ENCODE results near the gene IFITM2. TPM values are rescaled to one million over a fixed set of nuclear protein-coding genes. Genes with fewer than 3 reads are reported as not detected.
"Not testable (repeated sequence)": the region's sequence is repeated elsewhere in the genome, so short reads cannot be mapped to it uniquely, and the experiment has no call there.

IFITM2 gene
- polyA plus RNA-seq, 1 donor from 2014 or later: 1,305 TPM

- H3K36me3 Mint-ChIP-seq: no peaks in the 10 kb centered on the region
- no peaks in the 10 kb centered on the region for H3K9me3 Mint-ChIP-seq
- H3K4me3 Mint-ChIP-seq: peak overlapping the region in 3 of 4 donors; percentile 7 to 86 (median 11)
- H3K27ac Mint-ChIP-seq: peak overlapping the region in 1 of 3 donors; percentile 68
- no peaks in the 10 kb centered on the region for H3K27me3 Mint-ChIP-seq
- H3K4me1 Mint-ChIP-seq: peaks cover 25 to 38% (median 28%) of the 10 kb centered on the region in 3 donors
Observed at GRCh38 chr11:329886-330253, 22.3 kb downstream of the IFITM2 start.

GRCh38 chr11:330307-330693 lies 22.7 kb downstream of the IFITM2 start:
- Mint-ChIP-seq H3K9me3 (no peaks in the 10 kb centered on the region), H3K27ac (peak overlapping the region in 1 of 3 donors; percentile 68), H3K27me3 (no peaks in the 10 kb centered on the region), H3K4me3 (peak overlapping the region in 1 of 4 donors; percentile 86), H3K36me3 (no peaks in the 10 kb centered on the region), H3K4me1 (peaks cover 24 to 38% (median 27%) of the 10 kb centered on the region in 3 donors)

- peak overlapping the region; percentile 21 to 98 (median 93) for H3K27ac Mint-ChIP-seq
- no peaks in the 10 kb centered on the region for H3K36me3 Mint-ChIP-seq
- H3K27me3 Mint-ChIP-seq: no peaks in the 10 kb centered on the region
- H3K9me3 Mint-ChIP-seq: no peaks in the 10 kb centered on the region
- H3K4me1 Mint-ChIP-seq: peaks cover 24 to 38% (median 25%) of the 10 kb centered on the region in 3 donors
- H3K4me3 Mint-ChIP-seq: peak overlapping the region in 3 of 4 donors; percentile 48 to 92 (median 87)
Observed at GRCh38 chr11:330694-331357, 23.2 kb downstream of the IFITM2 start.

- H3K9me3 Mint-ChIP-seq: no peaks in the 10 kb centered on the region
- peak overlapping the region in 2 of 3 donors; percentile 21 to 98 for H3K27ac Mint-ChIP-seq
- H3K4me3 Mint-ChIP-seq: peak overlapping the region in 3 of 4 donors; percentile 48 to 92 (median 87)
- H3K27me3 Mint-ChIP-seq: no peaks in the 10 kb centered on the region
- H3K4me1 Mint-ChIP-seq: peaks cover 18 to 34% (median 24%) of the 10 kb centered on the region in 3 donors
- H3K36me3 Mint-ChIP-seq: no peaks in the 10 kb centered on the region
Observed at GRCh38 chr11:331358-332060, 23.9 kb downstream of the IFITM2 start.

GRCh38 chr11:332651-333480 lies 25.2 kb downstream of the IFITM2 start:
- H3K27ac Mint-ChIP-seq: no peak overlapping the region
- no peak overlapping the region for H3K4me3 Mint-ChIP-seq
- H3K27me3 Mint-ChIP-seq: no peaks in the 10 kb centered on the region
- no peaks in the 10 kb centered on the region for H3K36me3 Mint-ChIP-seq
- H3K9me3 Mint-ChIP-seq: no peaks in the 10 kb centered on the region
- peaks cover 11 to 31% (median 20%) of the 10 kb centered on the region in 3 donors for H3K4me1 Mint-ChIP-seq

- not testable (repeated sequence) for H3K4me3 Mint-ChIP-seq, H3K27me3 Mint-ChIP-seq, H3K36me3 Mint-ChIP-seq, H3K9me3 Mint-ChIP-seq
- H3K27ac Mint-ChIP-seq: peak overlapping the region in 1 of 3 donors; percentile 43
- H3K4me1 Mint-ChIP-seq: peaks cover 11 to 31% (median 16%) of the 10 kb centered on the region in 3 donors
Observed at GRCh38 chr11:333616-334263, 26.1 kb downstream of the IFITM2 start.

- Mint-ChIP-seq H3K27me3 (no peaks in the 10 kb centered on the region), H3K36me3 (no peaks in the 10 kb centered on the region), H3K27ac (peak overlapping the region in 1 of 3 donors; percentile 43), H3K9me3 (no peaks in the 10 kb centered on the region), H3K4me1 (peaks cover 6 to 26% (median 11%) of the 10 kb centered on the region in 3 donors), H3K4me3 (no peak overlapping the region)
Observed at GRCh38 chr11:334264-334994, 26.8 kb downstream of the IFITM2 start.

GRCh38 chr11:335779-336658 lies 28.4 kb downstream of the IFITM2 start:
- Mint-ChIP-seq H3K27ac (no peak overlapping the region), H3K4me3 (no peak overlapping the region), H3K27me3 (no peaks in the 10 kb centered on the region), H3K4me1 (peaks cover 4 to 18% (median 7%) of the 10 kb centered on the region in 3 donors), H3K9me3 (no peaks in the 10 kb centered on the region), H3K36me3 (no peaks in the 10 kb centered on the region)

- Mint-ChIP-seq H3K27me3 (no peaks in the 10 kb centered on the region), H3K27ac (peak overlapping the region in 1 of 3 donors; percentile 18), H3K9me3 (peaks cover 0 to 2% (median 0%) of the 10 kb centered on the region in 3 donors), H3K36me3 (no peaks in the 10 kb centered on the region), H3K4me3 (no peak overlapping the region), H3K4me1 (peaks cover 7 to 20% (median 14%) of the 10 kb centered on the region in 3 donors)
Observed at GRCh38 chr11:336659-337198, 29.1 kb downstream of the IFITM2 start.

- Mint-ChIP-seq H3K4me3 (no peak overlapping the region), H3K9me3 (peaks cover 0 to 2% (median 0%) of the 10 kb centered on the region in 3 donors), H3K4me1 (peaks cover 12 to 22% (median 18%) of the 10 kb centered on the region in 3 donors), H3K27ac (no peak overlapping the region), H3K27me3 (no peaks in the 10 kb centered on the region), H3K36me3 (no peaks in the 10 kb centered on the region)
Observed at GRCh38 chr11:337711-338110, 30.1 kb downstream of the IFITM2 start.

GRCh38 chr11:339963-340362 lies 32.3 kb downstream of the IFITM2 start:
- H3K4me1 Mint-ChIP-seq: peaks cover 12 to 22% (median 18%) of the 10 kb centered on the region in 3 donors
- H3K9me3 Mint-ChIP-seq: peaks cover 0 to 2% (median 0%) of the 10 kb centered on the region in 3 donors
- no peak overlapping the region for H3K4me3 Mint-ChIP-seq
- H3K27me3 Mint-ChIP-seq: no peaks in the 10 kb centered on the region
- no peak overlapping the region for H3K27ac Mint-ChIP-seq
- no peaks in the 10 kb centered on the region for H3K36me3 Mint-ChIP-seq

GRCh38 chr11:340539-341512 lies 33.2 kb downstream of the IFITM2 start:
- peak overlapping the region in 3 of 4 donors; percentile 2 to 73 (median 70) for H3K4me3 Mint-ChIP-seq
- H3K27me3 Mint-ChIP-seq: no peaks in the 10 kb centered on the region
- H3K9me3 Mint-ChIP-seq: peaks cover 0 to 2% (median 0%) of the 10 kb centered on the region in 3 donors
- H3K4me1 Mint-ChIP-seq: peaks cover 12 to 20% (median 19%) of the 10 kb centered on the region in 3 donors
- no peaks in the 10 kb centered on the region for H3K36me3 Mint-ChIP-seq
- peak overlapping the region in 1 of 3 donors; percentile 28 for H3K27ac Mint-ChIP-seq
